Stimulated activated CD4-positive, alpha-beta T cell treated with anti-CD3 and anti-CD28 coated beads, Interleukin-12 subunit alpha, Interleukin-12 subunit beta, amount 100 ng/mL, for 48 hours (primary cell): ENCODE measurements around the gene RPL19.

ENCODE experiments used
- DNase-seq, 3 donors: peaks; one replicate each; pipeline ENCODE4 v3.0.0-alpha.2; 2020; ENCODE audit warnings: low read depth in 2 of 3, low spot score in 1 of 3

The RPL19 gene

DNA sequence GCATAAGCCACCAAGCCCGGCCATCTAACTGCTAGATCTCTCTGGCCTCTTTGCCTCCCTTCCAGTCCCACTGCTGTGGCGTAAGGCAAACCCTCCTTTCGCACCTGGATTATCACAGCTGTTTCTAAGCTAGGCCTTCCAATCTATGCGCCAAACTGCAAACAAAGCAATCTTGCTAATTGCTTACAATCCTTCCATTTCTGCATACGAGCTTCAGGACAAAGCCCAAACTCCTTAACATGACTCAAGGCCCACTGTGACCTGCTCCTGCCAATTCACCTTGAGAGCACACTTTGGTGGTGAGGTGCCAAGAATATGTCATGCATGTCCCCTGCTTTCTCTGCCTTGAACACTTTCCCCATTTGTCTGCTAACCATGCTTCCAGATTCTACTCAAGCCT is 28.1 kb upstream of the RPL19 start:
- DNase-seq, result no peak

DNA sequence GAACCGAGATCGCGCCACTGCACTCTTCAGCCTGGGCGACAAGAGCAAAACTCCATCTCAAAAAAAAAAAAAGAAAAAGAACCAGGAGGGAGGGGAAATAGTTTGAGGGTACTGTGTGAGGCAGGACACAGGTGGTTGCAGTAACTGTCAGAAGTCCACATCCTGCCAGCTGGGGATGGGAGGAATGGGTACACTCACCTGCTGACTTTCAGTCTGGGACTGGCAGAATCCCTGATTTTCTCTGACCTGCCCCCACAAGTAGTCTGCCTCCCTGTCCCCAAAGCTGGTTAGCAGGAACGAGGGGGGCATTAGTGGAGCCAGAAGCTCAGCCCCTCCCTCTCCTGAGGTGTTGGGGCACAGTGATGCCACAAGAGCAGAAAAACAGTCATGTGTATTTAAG is 27.0 kb upstream of the RPL19 start:
- no peak for DNase-seq

DNA sequence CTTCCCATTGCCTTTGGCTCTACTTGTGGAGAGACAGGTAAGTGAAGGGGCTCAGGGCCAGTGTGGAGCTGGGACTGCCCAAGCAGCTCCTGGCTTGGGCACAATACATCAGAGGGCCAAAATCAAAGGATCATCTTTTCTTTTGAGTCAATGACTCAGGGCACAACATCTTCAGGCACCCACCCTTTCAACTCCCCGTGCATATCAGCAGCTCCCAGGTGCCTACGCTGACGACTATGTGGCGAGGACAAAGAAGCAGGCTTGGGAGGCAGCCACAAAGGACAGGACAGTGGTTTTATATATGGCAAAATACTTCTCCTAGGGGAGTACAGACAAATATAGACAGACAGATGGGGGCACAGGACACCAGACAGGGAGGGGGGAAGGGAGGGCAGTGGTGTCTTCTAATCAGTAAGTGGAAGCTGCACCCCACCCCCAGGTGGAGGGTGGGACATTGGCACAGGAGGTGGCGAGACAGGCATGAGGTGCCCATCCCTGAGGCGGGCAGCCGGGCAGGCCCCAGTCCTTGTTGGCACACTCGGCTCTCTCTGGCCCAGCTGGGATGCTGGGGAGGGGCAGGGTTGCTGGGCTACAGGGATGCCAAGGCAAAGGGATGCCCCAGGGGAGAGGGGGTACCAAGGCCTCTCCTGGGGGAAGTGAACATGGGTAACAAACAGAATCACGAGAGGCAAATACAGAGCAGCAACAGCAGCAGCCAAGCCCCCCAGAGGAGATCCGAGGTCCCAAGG is 26.4 kb upstream of the RPL19 start:
- no peak for DNase-seq

DNA sequence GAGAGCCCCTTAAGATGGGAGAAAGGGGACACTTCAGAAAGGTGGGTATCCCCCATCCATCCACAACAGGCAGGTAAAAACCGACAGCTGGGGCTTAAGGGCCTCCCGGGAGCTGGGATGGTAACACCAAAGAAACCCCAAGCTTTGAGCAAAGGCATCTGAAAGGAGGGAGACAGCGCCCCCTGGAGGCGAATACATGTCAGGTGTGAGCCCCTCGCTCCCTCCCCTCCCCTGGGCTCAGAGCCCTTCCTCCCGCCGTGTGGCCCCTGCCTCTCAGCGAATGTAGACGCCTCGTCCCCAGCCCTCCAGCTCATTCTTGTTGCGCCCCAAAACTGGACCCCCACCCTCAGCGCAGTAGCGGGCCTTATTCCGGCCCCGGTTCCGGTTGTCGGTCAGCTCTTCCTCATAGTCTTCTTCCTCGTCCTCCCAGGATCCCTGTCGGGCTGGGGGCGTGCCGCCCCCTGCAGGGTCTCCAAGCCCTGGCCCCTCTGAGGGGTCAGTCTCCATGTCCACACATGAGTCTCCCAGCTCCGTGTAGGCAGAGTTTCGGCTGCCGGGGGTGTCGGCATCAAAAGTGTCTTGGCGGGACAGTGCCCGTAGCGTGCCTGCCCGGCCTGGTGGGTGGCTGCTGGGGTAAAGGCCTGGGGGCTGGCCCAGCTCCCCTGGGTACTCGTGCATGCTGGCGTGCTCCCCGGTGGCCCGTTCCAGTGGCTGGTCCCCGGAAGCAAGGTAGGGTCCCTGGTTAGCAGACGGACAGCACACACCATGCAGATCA is 25.0 kb upstream of the RPL19 start:
- DNase-seq, result peak; percentile 54 to 68 (median 64)

DNA sequence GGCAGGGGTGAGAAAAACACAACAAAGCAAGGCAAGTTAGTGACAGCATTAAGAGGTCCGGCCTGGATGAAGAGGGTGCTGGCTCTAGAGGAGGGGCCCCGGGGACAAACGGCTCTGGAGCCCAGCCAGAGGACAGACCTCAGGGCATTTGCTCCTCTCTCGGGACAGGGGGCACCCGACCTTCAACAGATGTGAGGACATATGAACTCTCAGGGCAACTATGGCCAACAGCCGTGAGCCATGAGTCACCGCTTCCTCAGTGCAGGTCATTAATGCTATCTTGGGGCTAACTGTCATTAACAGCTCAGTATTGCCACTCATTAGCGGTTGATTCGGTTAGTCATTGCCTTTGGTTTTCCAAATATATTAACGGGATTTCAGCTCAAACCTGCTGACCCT is 24.4 kb upstream of the RPL19 start:
- no peak for DNase-seq

DNA sequence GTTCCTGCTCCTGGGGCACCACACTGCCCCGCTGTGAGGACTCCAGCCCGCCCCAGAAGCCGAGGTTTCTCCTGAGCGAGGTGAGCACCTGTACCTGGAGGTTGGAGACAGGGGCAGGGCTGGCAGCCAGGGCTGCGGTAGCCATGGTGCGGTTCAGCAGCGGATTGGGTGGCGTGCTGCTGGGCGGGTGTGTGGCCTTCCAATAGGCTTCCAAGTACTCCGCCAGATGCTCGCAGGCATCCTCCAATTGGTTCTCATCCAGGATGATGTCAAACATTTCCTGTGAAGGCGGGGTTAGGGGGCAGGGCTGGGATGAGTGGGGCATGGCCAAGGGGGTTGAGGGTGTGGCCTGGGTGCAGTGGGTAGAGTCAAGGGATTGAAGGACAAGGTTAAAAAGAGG is 22.8 kb upstream of the RPL19 start:
- DNase-seq, result no peak

DNA sequence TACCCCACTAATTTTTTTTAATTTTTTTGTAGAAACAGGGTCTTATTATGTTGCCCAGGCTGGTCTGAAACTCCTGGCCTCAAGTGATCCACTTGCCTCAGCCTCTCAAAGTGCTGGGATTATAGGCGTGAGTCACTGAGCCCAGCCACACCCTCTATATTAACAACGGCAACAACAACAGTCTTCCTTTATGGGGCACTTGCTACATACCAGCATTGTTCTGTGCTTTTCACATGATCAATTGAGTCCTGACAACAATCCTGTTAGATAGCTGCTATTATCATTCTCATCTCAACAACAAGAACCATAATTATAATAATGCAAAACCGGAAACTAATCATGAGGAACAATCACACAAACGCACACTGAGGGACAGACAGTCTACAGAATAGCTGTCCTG is 21.5 kb upstream of the RPL19 start:
- no peak for DNase-seq

DNA sequence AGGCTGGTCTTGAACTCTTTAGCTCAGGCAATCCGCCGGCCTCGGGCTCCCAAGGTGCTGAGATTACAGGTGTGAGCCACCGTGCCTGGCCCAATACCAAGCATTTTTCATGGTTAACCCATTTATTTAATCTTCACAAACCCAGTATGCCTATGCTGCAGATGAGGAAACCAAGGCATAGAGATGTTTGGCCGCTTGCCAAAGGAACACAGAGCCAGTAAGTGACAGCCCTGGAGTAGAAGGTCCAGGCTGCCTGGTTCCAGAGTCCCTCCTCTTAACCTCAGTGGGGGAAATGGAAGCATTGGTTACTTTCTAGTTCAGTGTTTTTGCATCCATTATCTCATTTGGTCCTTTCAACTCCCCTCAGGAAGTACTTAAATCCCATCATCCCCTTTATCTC is 18.8 kb upstream of the RPL19 start:
- DNase-seq, result no peak

DNA sequence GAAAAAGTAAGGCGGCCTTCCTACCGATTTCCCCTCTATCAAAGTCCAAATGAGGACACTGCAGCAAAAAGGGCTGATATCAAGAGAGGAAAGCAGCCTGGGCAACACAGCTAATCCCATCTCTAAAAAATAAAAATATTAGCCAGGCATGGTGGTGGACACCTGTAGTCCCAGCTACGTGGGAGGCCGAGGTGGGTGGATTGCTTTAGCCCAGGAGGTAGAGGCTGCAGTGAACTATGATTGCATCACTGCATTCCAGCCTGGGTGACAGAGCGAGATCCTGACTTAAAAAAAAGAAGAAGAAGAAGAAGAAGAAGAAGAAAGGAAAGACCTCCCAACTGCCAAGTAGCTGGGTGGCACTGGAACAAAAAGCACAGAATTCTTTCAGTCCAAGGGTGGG is 17.0 kb upstream of the RPL19 start:
- DNase-seq, result no peak

DNA sequence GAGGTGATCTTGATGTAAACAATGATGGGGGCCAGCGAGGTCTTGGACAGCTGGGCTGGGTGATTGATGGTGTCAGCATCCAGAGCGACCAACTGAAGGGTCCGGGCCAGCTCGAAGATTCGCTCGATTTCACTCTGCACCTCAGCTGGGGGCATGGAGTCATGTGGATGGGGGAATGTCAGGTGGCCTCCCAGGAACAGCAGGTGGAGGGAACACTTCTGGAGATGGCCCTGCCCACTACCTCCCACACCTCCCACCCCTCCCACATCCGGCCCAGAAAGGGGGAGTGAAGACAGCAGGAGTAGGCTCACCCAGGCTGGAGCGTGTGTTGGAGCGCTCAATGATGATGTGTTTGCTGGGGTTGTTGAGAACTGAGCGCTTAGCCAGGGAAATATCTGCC is 16.4 kb upstream of the RPL19 start:
- no peak for DNase-seq

DNA sequence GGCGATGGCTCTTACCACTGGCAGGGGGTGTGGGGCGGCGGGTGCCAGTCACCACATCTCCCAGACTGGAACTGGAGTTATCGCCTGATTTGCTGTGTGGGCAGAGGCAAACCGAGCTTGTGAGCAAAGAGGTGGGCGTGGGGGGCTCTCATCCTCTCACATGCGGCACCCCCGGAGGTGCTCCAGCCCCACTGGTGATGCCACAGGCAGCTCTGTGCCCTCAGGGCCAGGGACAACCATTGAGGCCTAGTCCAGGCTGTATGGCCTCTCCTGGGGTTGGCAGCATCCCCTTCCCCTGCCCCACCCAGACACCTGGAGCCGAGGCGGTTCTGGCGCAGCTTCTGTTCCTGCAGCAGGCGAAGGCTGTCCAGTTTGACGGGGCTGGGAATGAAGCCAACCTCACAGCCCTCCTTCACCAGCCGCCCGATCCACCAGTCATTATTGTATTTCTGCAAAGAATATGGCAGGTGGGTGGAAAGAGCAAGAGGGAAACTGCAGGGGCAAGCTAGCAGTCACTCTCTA is 13.5 kb upstream of the RPL19 start:
- no peak for DNase-seq

DNA sequence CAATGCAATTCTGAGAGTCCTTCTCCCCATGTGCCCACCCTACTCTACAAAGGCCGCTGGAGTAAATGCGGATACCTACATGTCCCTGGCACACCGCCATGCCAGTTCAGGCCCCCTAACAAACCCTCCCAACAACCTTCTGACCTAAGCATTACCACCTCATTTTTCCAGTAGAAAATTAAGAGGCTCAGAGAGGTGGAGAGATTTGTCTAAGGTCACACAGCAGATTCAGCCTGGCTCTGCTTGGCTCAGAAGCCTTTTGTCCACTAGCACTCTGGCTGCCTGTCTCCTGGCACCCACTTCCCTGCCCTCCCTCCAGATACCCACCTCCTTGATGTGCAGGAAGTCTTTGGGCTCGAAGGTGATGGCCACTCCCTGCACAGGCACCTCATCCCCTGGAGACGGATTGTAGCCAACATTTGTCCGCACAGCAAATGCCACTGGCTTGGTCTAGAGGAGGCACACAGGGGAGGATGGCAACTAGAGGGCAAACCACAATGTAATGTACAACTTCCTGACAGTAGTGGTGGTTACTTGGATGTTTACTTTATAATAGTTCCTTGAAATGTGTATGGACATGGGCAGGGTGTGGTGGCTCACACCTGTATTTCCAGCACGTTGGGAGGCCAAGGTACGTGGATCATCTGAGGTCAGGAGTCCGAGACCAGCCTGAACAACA is 12.8 kb upstream of the RPL19 start:
- DNase-seq, result no peak

DNA sequence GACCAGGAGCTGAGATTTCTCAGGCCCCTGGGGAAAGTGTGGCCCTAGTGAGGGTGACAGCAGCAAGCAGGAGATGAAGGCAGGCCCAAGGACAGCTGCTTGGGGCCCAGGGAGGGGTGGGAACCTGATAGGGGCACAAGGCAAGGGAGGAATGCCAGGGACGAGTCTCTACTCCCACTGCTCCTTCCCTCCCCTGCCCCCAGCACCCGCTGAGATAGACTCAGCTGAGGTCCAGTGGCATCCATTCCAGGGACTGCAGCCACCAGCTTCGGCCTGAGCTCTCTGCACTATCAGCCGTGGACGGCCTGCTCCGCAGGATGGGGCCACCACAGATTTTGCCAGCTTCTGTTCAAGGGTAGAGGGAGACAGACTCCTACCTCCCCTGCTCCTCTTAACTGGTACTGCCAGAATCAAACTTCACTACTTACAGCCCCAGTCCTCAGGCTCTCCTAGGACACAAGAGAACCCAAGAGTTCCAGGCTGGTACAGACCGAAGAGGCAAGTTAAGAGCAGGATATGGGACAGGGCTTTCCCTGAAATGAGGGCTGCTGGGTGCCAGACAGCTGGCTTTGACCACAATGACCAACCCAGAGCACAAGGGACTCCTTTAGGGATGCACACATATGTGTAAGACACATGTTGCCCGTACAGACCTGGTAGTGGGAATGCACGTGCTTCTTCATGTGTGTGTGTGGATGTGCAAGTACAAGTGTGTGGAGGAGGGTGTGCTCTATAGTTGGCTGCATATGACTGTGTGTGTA is 8.2 kb upstream of the RPL19 start:
- DNase-seq, result no peak

DNA sequence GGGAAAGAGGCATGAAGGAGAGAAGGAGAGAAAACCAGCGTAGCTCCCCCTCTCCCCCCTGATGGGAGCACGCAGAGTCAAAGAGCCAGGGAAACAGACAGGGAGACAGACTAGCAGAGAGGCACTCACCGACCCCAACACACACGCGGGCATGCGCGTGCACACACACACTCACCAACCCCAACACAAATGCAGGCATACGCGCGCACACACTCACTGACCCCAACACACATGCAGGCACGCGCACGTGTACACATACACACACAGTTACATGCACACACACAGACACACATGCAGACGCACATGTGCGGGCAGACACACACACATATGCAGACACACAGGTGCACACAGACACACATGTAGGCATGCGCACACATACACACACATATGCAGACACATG is 7.2 kb upstream of the RPL19 start:
- DNase-seq, result no peak

DNA sequence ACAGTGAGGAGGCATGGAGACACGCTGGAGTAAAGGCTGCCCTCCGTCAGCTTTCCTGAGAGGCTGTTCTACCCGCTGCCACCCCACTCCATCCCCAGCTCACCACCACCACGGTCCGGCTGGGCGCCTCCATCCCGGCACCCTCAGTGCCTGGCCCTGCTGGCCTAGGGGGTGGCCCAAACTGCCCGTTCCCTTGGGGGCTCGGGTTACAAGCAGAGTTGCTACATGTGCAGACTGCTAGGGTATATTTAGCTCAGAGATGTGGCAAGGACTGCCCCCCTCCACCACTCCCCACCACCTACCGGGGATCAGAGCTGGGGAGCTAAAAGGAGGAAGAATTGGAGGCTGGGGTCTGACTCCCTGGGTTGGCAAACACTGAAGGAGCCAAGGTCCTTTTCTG is 6.7 kb upstream of the RPL19 start:
- no peak for DNase-seq

DNA sequence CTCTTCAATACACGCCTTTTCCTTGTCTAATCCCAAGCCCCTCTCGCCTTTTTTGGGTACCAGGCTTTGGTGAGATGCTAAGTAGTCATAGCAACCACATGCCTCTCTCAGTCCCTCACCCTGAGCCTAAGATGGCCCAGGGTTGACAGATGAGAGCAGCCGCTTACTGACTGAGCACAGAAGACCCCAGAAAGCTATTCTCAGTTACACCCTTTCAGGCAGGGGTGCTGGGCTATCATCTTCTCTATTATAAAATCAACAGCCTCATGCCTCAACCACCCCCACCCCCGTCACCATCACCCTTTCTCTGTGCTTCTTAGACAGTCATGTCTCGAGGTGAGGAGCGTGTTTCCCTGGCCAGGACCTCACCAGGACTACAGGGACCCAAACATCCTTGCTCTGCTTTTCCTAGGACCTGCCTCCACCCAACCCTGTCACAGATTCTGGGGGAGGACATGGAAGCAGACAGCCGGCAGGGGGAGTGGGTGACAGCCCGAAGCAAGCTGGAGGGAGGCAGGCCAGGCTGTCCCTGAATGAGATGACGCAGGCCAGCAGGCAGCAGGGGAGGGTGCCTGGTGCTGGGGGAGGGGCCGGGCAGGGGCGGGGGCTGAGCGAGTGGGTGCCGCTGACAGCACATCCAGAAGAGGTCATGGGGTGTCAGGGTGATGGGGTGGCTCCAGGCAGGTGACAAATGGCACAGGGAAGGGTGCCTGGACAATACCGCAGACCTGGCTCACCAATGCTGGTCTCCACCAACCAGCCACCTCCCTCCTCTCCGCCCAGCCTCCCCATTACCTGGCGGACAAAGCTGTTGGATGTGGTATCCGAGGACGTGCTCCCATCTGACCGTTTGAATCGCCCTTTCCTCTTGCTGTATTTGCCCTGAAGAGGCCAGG is 5.7 kb upstream of the RPL19 start:
- no peak for DNase-seq

DNA sequence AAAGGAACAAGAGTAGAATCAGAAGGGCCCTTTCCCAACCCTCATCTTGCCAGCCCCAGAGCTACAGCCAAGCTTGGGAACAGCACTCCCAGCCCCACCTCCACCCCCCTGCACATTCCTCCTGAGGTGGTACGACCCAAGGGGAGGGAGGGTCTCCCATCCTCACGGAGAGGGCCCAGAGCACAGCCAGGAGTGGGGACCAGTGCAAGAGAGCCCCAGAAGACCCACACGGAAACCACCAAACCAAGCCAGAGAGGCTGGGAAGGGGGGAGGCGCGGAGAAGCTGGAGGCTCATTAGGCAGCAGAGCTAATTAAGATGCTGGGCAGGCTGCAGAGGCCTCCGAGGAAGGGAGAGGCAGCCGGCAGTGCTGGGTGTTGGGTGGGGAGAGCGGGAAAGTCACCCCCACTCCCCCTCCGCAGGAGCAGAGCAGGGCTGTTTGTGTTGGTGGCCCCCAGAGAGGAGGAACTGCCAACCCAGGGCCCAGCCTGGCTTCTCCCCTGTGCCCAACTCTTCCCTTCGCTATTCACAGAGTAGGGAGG is 5.0 kb upstream of the RPL19 start:
- no peak for DNase-seq

DNA sequence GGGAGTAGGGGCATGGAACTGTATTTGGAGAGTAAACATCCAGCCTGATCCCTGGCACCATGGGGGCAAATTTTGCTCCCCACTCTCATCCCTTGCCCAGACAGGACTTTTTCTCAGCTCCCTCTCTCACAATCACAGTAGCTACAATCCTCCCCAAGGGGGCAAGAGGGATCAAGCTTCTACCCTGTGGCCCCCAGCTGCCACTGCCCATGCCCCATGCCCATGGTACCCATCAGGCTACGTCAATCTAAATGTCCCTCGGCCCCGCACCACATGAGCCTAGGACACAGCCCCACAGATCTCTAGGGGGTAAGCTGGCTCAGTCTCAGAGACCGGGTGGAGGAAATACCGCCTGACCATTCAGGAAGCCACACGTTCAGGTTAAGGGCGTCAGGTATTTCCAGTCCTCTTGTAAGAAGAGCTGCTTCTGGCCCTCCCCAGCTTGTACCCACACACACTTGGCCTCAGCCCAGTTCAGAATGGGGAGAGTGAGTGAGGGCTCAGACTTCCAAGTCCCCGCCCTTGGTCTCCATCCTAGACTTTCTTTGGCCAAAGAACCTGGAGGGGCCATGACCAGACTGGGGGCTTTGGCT is 4.4 kb upstream of the RPL19 start:
- DNase-seq, result no peak

DNA sequence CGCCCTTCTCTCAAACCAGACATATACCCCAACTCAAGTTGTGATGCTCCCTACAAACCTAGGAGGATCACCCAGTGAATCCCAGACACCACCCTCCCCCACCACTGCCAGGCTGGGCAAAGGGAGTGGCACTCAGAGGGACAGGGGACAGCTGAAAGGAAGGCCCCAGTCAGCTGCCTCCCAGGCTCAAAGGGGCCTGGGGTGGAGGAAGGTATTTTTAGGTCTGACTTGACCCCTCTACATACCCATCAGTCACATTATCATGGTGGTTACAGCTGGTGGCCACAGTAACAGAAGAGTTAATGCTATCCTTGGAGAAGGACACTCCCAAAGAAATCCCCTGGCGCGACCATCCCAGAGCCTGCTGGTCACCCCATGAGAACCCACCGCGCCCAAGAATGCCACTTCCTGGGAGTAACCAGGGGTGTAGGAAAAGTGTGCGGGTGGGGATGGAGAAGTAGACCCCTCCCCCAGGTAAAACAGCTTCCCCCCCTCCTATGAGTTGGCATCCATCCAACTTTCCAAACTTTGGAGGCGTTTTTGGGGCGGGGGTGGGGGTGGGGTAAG is 3.8 kb upstream of the RPL19 start:
- DNase-seq, result no peak
